Body of pancreas (tissue), 4 donors: ENCODE data around the gene BMP7.

Experiments
- CTCF ChIP-seq, 7 experiments: fragments of 450-650 bp in 4 of 7; fragments of 200-600 bp in 3 of 7; sonication (generic) in 3 of 7; IDR thresholded peaks; one replicate each; pipeline ENCODE4 v1.5.1; 2016 to 2019; ENCODE audit warnings: antibody characterized with exemption in 7 of 7
- POLR2A ChIP-seq, 3 donors: fragments of 450-650 bp; IDR thresholded peaks; one replicate each; pipeline ENCODE4 v1.6.1; 2016; ENCODE audit warnings: antibody characterized with exemption in 3 of 3, mild to moderate bottlenecking in 2 of 3

- TF ChIP-seq CTCF (IDR thresholded peaks at IDR 0.05) = no peak
- no peak for TF ChIP-seq POLR2A (IDR thresholded peaks at IDR 0.05)
Observed at GRCh38 chr20:57301026-57301425, 34.6 kb upstream of the BMP7 start.
